HL-60 (cell line): ENCODE results near the gene SCYGR8.

ENCODE experiments used
- CTCF ChIP-seq: IDR thresholded peaks from one replicate; pipeline ENCODE4 v1.5.1; 2011; ENCODE audit warnings: low read length, control low read depth, inconsistent platforms; ENCODE audit not compliant: insufficient read depth
- POLR2AphosphoS5 ChIP-seq: IDR thresholded peaks from 2 replicates; pipeline ENCODE4 v1.6.1; 2012; ENCODE audit warnings: low read depth

GRCh38 chr2:227696990-227697679 lies 48.6 kb upstream of the SCYGR8 start:
- no peak for TF ChIP-seq POLR2AphosphoS5
- no peak for TF ChIP-seq CTCF
